SK-N-SH (cell line): ENCODE results near the gene BACE2.

Source experiments
- CTCF ChIP-seq: fragments of 200-600 bp; sonication (generic); IDR thresholded peaks from 2 replicates; pipeline ENCODE4 v1.6.1; 2017; ENCODE audit warnings: antibody characterized with exemption, mild to moderate bottlenecking, moderate library complexity
- EZH2phosphoT487 ChIP-seq: fragments of 200-600 bp; sonication (generic); IDR thresholded peaks from 2 replicates; pipeline ENCODE4 v1.6.1; 2017; ENCODE audit warnings: low read depth, mixed run types, mild to moderate bottlenecking, antibody characterized with exemption, moderate library complexity, borderline replicate concordance
- GATA2 ChIP-seq: sonication (generic); formaldehyde crosslinking; IDR thresholded peaks from 2 replicates; pipeline ENCODE4 v1.5.0; 2020; ENCODE audit warnings: mild to moderate bottlenecking, missing genetic modification reagents
- PBX3 ChIP-seq: IDR thresholded peaks from 2 replicates; pipeline ENCODE4; 2012
- POLR2AphosphoS5 ChIP-seq: IDR thresholded peaks from 2 replicates; pipeline ENCODE4 v1.6.1; 2012; ENCODE audit warnings: low read depth, low read length
- RAD21 ChIP-seq: IDR thresholded peaks from 2 replicates; pipeline ENCODE4 v1.6.1; 2012; ENCODE audit warnings: mild to moderate bottlenecking, low read length
- RCOR1 ChIP-seq: fragments of 150-350 bp; IDR thresholded peaks from 2 replicates; pipeline ENCODE4 v1.6.1; 2017; ENCODE audit warnings: antibody characterized with exemption, low read length
- SIN3A ChIP-seq: IDR thresholded peaks from 2 replicates; pipeline ENCODE4 v1.6.1; 2012; ENCODE audit warnings: low read depth, mild to moderate bottlenecking, low read length, moderate library complexity, borderline replicate concordance
- TAF1 ChIP-seq: IDR thresholded peaks from 2 replicates; pipeline ENCODE4 v1.6.1; 2012; ENCODE audit warnings: low read depth, mild to moderate bottlenecking, low read length, moderate library complexity, borderline replicate concordance
- USF1 ChIP-seq: IDR thresholded peaks from 2 replicates; pipeline ENCODE4 v1.4.0; 2012; ENCODE audit warnings: low read depth, borderline replicate concordance
- TF ChIP-seq, protein P1 (sequence below): IDR thresholded peaks from 2 replicates; pipeline ENCODE4 v1.4.0; 2012; ENCODE audit warnings: low read depth, borderline replicate concordance
- TF ChIP-seq, protein P2 (sequence below): IDR thresholded peaks from 2 replicates; pipeline ENCODE4 v1.6.1; 2012; ENCODE audit warnings: mild to moderate bottlenecking, low read depth, low read length, moderate library complexity

- no peak for TF ChIP-seq GATA2 (CRISPR knock-in tag)
- no peak for TF ChIP-seq CTCF
- TF ChIP-seq, protein P1, sequence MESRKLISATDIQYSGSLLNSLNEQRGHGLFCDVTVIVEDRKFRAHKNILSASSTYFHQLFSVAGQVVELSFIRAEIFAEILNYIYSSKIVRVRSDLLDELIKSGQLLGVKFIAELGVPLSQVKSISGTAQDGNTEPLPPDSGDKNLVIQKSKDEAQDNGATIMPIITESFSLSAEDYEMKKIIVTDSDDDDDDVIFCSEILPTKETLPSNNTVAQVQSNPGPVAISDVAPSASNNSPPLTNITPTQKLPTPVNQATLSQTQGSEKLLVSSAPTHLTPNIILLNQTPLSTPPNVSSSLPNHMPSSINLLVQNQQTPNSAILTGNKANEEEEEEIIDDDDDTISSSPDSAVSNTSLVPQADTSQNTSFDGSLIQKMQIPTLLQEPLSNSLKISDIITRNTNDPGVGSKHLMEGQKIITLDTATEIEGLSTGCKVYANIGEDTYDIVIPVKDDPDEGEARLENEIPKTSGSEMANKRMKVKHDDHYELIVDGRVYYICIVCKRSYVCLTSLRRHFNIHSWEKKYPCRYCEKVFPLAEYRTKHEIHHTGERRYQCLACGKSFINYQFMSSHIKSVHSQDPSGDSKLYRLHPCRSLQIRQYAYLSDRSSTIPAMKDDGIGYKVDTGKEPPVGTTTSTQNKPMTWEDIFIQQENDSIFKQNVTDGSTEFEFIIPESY, result no peak
- TF ChIP-seq USF1, result no peak
- no peak for TF ChIP-seq EZH2phosphoT487
- TF ChIP-seq RAD21, result no peak
- TF ChIP-seq SIN3A, result no peak
- no peak for TF ChIP-seq POLR2AphosphoS5
- TF ChIP-seq PBX3, result no peak
- TF ChIP-seq, protein P2, sequence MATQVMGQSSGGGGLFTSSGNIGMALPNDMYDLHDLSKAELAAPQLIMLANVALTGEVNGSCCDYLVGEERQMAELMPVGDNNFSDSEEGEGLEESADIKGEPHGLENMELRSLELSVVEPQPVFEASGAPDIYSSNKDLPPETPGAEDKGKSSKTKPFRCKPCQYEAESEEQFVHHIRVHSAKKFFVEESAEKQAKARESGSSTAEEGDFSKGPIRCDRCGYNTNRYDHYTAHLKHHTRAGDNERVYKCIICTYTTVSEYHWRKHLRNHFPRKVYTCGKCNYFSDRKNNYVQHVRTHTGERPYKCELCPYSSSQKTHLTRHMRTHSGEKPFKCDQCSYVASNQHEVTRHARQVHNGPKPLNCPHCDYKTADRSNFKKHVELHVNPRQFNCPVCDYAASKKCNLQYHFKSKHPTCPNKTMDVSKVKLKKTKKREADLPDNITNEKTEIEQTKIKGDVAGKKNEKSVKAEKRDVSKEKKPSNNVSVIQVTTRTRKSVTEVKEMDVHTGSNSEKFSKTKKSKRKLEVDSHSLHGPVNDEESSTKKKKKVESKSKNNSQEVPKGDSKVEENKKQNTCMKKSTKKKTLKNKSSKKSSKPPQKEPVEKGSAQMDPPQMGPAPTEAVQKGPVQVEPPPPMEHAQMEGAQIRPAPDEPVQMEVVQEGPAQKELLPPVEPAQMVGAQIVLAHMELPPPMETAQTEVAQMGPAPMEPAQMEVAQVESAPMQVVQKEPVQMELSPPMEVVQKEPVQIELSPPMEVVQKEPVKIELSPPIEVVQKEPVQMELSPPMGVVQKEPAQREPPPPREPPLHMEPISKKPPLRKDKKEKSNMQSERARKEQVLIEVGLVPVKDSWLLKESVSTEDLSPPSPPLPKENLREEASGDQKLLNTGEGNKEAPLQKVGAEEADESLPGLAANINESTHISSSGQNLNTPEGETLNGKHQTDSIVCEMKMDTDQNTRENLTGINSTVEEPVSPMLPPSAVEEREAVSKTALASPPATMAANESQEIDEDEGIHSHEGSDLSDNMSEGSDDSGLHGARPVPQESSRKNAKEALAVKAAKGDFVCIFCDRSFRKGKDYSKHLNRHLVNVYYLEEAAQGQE, result no peak
- no peak for TF ChIP-seq RCOR1
- TF ChIP-seq TAF1, result no peak
Measured at GRCh38 chr21:41185802-41186201, 17.8 kb downstream of the BACE2 start.
